Transverse colon (tissue), 3 donors: ENCODE results near the gene SORT1.

Source experiments
- POLR2A ChIP-seq: fragments of 450-650 bp; IDR thresholded peaks from one replicate; pipeline ENCODE4 v1.6.1; 2016; ENCODE audit warnings: antibody characterized with exemption, mild to moderate bottlenecking, moderate library complexity
- TF ChIP-seq, protein P1 (sequence below), 5 experiments: fragments of 200-600 bp in 3 of 5; fragments of 450-650 bp in 2 of 5; sonication (generic) in 3 of 5; IDR thresholded peaks; 1 replicate in 2 of 5; 2 replicates in 3 of 5; pipeline ENCODE4 v1.5.1; 2016 to 2017; ENCODE audit warnings: antibody characterized with exemption in 5 of 5, inconsistent platforms in 3 of 5, mild to moderate bottlenecking in 2 of 5, moderate library complexity in 1 of 5

DNA sequence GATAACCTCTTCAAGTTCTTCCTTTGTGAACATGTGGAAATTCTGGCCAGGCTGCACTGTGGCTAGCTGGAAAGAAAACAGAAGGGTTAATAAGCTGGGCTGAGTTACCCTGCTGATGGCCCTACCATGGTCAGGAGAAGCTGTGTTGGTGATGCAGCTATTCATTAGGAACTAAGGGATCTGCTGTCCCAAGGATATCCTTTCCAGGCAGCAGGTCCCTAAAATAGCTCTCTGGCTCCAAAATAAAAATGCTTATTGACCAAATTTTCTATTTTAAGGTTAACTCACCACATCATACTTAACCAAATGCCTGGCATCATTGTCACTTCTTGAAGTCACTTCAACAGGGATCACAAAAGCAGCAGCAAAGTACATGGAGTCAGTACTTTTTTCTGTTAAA lies 4.3 kb upstream of the SORT1 start:
- no peak for TF ChIP-seq POLR2A
- TF ChIP-seq, protein P1, sequence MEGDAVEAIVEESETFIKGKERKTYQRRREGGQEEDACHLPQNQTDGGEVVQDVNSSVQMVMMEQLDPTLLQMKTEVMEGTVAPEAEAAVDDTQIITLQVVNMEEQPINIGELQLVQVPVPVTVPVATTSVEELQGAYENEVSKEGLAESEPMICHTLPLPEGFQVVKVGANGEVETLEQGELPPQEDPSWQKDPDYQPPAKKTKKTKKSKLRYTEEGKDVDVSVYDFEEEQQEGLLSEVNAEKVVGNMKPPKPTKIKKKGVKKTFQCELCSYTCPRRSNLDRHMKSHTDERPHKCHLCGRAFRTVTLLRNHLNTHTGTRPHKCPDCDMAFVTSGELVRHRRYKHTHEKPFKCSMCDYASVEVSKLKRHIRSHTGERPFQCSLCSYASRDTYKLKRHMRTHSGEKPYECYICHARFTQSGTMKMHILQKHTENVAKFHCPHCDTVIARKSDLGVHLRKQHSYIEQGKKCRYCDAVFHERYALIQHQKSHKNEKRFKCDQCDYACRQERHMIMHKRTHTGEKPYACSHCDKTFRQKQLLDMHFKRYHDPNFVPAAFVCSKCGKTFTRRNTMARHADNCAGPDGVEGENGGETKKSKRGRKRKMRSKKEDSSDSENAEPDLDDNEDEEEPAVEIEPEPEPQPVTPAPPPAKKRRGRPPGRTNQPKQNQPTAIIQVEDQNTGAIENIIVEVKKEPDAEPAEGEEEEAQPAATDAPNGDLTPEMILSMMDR (IDR thresholded peaks at IDR 0.05): no peak
